Natural killer cell treated with Interleukin-12 subunit alpha and Interleukin-12 subunit beta and Interleukin-15 and Interleukin-18, amount 100 ng/mL, for 72 hours (primary cell): ENCODE results near the gene EGR1. TPM values are rescaled to one million over a fixed set of nuclear protein-coding genes. Genes with fewer than 3 reads are reported as not detected.

ENCODE experiments used
- ATAC-seq, 2 donors: fragments of 150-1000 bp; cut with Tn5 transposase in 1 of 2; sonication (Bioruptor Pico), chemical (Tn5 transposase) in 1 of 2; 2 replicates each; pipeline ENCODE4 v1.10.0; 2021
- DNase-seq: peaks from one replicate; pipeline ENCODE4 v3.0.0; 2022; ENCODE audit warnings: low spot score
- H3K27ac Mint-ChIP-seq, 2 donors: 1 replicate in 1 of 2; 2 replicates in 1 of 2; pipeline ENCODE4 v1.8.0; 2022; ENCODE audit warnings: mixed read lengths in 2 of 2, mild to moderate bottlenecking in 1 of 2, moderate library complexity in 1 of 2
- H3K27me3 Mint-ChIP-seq, 2 donors: 1 replicate in 1 of 2; 2 replicates in 1 of 2; pipeline ENCODE4 v1.8.0; 2022; ENCODE audit warnings: mixed read lengths in 2 of 2
- H3K36me3 Mint-ChIP-seq: one replicate; pipeline ENCODE4 v1.8.0; 2022; ENCODE audit warnings: mixed read lengths
- H3K4me1 Mint-ChIP-seq, 2 donors: 1 replicate in 1 of 2; 2 replicates in 1 of 2; pipeline ENCODE4 v1.8.0; 2022; ENCODE audit warnings: low read depth in 2 of 2, mixed read lengths in 2 of 2, mild to moderate bottlenecking in 1 of 2
- H3K4me3 Mint-ChIP-seq: one replicate; pipeline ENCODE4 v1.8.0; 2022; ENCODE audit warnings: mixed read lengths
- H3K9me3 Mint-ChIP-seq: 2 replicates; pipeline ENCODE4 v1.8.0; 2022; ENCODE audit warnings: mixed read lengths
- total RNA-seq, 2 donors: library from RNA; stranded (reverse); gene quantifications; one replicate each; pipeline ENCODE4 v1.2.3, GENCODE V29; 2022

The EGR1 gene
- total RNA-seq, 2 donors from 2014 or later = 8.5 to 11.2 TPM

DNA sequence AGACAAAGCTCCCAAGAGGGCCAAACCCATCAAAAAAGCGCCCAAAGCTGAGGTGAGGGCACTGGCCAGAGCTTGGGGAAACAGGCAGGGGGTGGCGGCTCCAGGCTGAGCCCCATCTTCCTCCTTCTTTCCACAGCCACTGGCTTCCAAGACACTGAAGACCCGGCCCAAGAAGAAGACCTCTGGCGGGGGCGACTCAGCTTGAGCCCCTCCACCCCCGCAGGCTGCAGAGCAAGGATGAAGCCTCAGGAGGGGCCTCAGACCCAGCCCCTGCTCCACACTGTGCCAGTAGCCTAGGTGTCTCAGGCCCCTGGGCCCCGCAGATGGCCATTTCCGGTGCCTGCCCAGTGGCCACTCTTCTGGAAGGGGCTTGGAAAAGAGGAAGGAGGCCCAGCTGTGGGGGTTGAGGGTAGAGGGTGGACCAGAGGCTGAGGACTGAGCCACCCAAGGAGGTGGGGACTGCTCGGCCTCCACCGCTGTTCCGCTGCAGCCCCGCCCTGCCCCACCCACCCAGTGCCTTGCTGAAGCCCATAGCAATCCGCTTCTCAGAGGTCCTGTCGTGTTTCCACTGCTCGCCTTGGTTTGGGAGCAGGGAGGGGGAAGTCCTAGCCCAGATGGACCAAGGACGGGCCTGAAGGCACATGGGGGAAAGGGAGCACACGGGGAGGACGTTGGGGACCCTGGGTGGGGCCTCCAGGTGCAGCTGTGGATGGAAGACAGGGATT, 19.6 kb upstream of the EGR1 start:
- no peaks in the 10 kb centered on the region for H3K36me3 Mint-ChIP-seq
- no peak overlapping the region for H3K4me3 Mint-ChIP-seq
- DNase-seq (peak; percentile 29), ATAC-seq (no peak)
- peaks cover 0 to 5% of the 10 kb centered on the region in 2 donors for H3K4me1 Mint-ChIP-seq
- no peaks in the 10 kb centered on the region for H3K9me3 Mint-ChIP-seq
- no peak overlapping the region for H3K27ac Mint-ChIP-seq
- no peaks in the 10 kb centered on the region for H3K27me3 Mint-ChIP-seq

DNA sequence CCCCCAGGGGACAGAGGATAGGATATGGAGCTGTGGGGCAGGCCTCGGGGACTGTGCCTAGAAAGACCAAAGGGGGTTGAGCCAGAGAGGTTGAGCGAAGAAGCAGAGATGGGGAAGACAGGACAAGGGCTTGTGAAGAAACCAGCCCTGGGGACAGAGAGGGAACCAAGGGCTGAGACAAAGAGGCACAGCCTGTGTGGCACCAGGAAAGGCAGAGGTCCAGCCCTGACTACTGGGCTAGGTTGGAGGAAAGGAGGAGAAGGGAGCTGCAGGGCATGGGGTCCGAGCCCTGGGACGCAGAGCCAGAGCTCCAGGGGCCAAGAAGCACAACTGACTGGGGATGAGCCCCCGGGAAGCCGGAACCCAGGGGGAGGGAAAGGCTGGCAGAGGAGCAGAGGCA, 17.2 kb upstream of the EGR1 start:
- ATAC-seq (no peak), DNase-seq (peak; percentile 49)
- no peaks in the 10 kb centered on the region for H3K9me3 Mint-ChIP-seq
- no peaks in the 10 kb centered on the region for H3K36me3 Mint-ChIP-seq
- H3K4me3 Mint-ChIP-seq = no peak overlapping the region
- no peak overlapping the region for H3K27ac Mint-ChIP-seq
- H3K4me1 Mint-ChIP-seq = peaks cover 0 to 5% of the 10 kb centered on the region in 2 donors
- peaks cover 0 to 3% of the 10 kb centered on the region in 2 donors for H3K27me3 Mint-ChIP-seq

DNA sequence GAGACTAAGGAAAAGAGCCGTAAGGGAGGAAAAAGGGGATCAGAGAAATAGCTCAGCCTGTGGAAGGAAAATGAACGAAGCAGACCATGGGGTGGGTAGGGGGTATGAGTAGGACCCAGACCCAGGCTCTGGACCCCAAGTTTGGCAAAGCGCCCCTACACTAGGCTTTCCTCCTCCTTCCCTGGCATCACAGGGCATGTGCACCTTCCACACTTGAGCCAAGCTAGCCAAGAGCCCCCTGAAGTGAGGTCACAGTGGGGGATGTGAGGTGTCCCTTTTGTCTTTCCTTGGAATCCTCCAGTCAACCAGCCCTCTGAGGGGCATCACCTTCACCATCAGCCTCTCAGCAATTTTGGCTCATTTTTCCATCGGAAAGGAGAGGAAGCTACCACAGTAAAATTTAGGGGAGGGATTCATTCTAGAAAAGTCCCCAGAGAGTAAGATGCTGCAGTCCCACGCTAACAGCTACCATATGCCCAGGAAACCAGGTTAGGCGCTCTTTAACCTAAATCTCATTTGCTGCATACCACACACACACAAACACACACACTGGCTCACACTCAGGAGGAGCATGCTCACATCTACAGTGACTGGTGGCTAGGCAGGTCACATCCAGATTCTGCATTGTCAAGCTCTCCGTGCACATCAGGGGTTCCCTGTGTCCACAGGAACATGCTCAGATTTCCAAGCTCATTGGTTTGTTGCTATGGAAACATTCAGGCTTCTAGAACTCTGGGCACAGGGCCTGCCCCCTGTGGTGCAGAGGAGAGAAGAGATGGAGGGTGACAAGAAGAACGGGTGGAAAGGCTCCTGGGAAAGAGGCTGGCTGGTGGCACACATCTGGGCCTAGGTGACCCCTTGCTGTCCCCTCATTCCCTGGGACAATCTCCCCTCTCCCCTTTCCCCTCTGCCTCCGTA, 16.5 kb upstream of the EGR1 start:
- Mint-ChIP-seq H3K9me3 (no peaks in the 10 kb centered on the region), H3K27ac (no peak overlapping the region), H3K36me3 (no peaks in the 10 kb centered on the region), H3K27me3 (peaks cover 0 to 3% of the 10 kb centered on the region in 2 donors), H3K4me3 (no peak overlapping the region), H3K4me1 (peaks cover 0 to 5% of the 10 kb centered on the region in 2 donors)
- peak; percentile 41 for DNase-seq
- no peak for ATAC-seq

DNA sequence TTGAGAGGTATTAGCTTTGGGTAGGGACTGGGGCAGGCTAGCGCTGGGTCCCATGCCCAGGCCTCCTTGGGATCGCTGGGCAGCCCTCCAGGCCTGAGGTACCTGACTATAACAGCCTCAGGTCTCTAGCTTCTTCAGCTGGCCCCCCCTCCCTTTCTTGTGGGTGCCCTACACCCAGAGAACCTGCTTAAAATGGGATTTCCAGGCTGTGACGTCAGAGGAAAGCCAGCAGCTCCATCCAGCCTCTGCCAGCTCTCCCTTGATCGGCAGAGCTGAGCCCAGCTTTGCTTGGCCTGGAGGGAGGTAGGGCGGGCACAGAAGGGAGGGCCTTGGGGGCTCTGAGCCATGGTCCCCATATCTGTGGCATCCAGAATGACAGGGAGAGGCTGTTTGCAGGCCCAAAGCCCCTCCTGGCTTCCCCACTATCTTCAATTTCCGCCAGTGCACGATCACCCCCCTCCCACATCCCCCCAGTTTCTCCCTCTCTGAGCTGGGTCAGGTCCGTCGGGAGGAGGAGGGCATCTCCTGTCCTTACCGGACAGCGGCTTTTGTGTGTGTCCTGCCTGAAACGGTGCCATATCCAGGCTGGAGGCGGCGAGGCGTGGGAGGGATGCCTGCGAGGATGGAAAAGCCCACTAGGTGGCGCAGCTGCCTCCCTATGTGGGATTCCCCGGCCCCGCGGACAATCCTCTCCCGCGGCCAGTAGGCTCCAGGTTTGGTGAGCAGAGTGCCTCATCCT, 15.6 kb upstream of the EGR1 start:
- ATAC-seq = peak; percentile 86 to 89
- Mint-ChIP-seq H3K27me3 (peaks cover 0 to 3% of the 10 kb centered on the region in 2 donors), H3K4me1 (peaks cover 0 to 5% of the 10 kb centered on the region in 2 donors), H3K9me3 (no peaks in the 10 kb centered on the region), H3K4me3 (peak overlapping the region; percentile 22), H3K36me3 (no peaks in the 10 kb centered on the region), H3K27ac (no peak overlapping the region)
- DNase-seq = peak; percentile 86

DNA sequence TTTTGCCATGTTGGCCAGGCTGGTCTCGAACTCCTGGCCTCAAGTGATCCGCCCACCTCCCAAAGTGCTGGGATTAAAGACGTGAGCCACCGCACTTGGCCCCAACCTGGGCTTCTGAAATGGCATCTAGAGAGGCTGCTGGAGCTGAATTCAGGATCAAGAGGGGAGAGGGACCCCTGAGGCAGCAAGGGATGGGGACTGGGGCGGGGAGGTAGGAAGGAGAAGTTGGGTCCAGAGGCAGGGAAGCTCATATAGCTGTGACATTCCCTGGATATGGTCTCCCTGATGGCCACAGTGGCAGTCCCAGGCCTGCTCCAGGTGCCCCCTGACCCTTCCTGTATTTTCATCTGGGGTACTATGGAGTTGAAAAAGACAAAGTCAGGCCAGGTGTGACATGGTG, 14.3 kb upstream of the EGR1 start:
- no peaks in the 10 kb centered on the region for H3K36me3 Mint-ChIP-seq
- DNase-seq (peak; percentile 10), ATAC-seq (no peak)
- H3K4me1 Mint-ChIP-seq = peaks cover 0 to 5% of the 10 kb centered on the region in 2 donors
- no peaks in the 10 kb centered on the region for H3K9me3 Mint-ChIP-seq
- H3K27me3 Mint-ChIP-seq = peaks cover 0 to 3% of the 10 kb centered on the region in 2 donors
- H3K4me3 Mint-ChIP-seq = no peak overlapping the region
- H3K27ac Mint-ChIP-seq = no peak overlapping the region

DNA sequence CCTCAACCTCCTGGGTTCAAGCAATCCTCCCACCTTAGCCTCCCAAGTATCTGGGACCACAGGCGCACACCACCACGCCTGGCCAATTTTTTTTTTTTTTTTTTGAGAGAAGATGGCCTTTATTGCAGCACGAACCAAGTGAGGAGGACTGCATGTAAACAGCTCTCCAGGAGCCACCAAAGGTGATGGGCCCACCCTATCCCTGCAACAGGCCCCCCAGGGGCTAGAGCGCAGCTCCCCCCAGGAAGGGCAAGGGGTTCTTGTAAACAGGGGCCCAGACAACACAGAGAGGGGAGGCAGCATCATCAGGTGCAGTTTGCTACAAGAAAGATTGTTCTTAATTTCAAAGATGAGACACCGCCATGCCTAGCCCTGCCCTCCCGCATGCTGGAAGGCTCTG, 12.6 kb upstream of the EGR1 start:
- ATAC-seq (no peak), DNase-seq (no peak)
- Mint-ChIP-seq H3K4me3 (no peak overlapping the region), H3K36me3 (no peaks in the 10 kb centered on the region), H3K4me1 (peaks cover 2 to 5% of the 10 kb centered on the region in 2 donors), H3K27ac (no peak overlapping the region), H3K27me3 (peaks cover 0 to 3% of the 10 kb centered on the region in 2 donors), H3K9me3 (no peaks in the 10 kb centered on the region)

DNA sequence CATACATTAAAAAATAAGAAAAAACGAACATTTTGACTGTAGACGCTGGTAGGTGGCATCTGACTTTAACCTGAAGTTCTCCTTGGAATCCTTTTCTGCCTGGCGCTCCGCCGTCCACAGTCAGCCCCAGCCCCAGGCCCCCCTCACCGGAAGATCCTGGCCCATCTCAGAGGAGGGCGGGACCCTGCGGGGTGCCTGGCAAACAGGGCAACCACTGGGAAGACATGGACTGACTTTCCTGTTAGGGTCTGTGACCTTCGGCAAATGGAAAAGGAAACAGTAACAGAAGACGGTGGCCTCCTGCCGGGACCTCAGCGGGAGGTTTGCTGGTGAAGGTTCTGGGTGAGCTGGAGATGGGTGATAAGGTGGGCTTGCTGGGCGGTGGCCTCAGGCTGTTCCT, 11.7 kb upstream of the EGR1 start:
- DNase-seq (no peak), ATAC-seq (no peak)
- no peak overlapping the region for H3K27ac Mint-ChIP-seq
- peaks cover 0 to 3% of the 10 kb centered on the region in 2 donors for H3K27me3 Mint-ChIP-seq
- H3K9me3 Mint-ChIP-seq = no peaks in the 10 kb centered on the region
- no peaks in the 10 kb centered on the region for H3K36me3 Mint-ChIP-seq
- H3K4me1 Mint-ChIP-seq = peaks cover 7 to 9% of the 10 kb centered on the region in 2 donors
- H3K4me3 Mint-ChIP-seq = no peak overlapping the region

DNA sequence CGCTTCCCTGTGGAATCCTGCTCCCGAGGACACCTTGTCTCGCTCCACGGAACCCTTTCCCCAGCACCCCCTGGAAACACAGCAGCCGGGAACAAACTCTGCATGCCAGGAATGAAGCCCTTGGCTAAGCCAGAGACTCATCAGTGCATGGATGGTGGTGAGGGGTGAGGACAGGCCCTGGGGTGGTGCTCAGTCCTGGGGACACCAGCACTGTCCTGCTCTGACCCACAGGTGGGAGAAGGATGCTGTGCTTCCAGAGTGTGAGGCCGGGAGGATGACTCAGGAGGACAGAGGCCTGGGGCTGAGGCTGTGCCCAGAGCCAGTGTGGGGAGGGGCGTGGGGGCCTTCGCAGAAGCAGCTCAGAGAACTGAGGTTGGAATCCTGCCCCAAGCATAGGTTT, 11.2 kb upstream of the EGR1 start:
- Mint-ChIP-seq H3K4me3 (no peak overlapping the region), H3K4me1 (peaks cover 12 to 13% of the 10 kb centered on the region in 2 donors), H3K27ac (no peak overlapping the region), H3K27me3 (peaks cover 0 to 3% of the 10 kb centered on the region in 2 donors), H3K36me3 (no peaks in the 10 kb centered on the region), H3K9me3 (no peaks in the 10 kb centered on the region)
- no peak for ATAC-seq
- DNase-seq = no peak

DNA sequence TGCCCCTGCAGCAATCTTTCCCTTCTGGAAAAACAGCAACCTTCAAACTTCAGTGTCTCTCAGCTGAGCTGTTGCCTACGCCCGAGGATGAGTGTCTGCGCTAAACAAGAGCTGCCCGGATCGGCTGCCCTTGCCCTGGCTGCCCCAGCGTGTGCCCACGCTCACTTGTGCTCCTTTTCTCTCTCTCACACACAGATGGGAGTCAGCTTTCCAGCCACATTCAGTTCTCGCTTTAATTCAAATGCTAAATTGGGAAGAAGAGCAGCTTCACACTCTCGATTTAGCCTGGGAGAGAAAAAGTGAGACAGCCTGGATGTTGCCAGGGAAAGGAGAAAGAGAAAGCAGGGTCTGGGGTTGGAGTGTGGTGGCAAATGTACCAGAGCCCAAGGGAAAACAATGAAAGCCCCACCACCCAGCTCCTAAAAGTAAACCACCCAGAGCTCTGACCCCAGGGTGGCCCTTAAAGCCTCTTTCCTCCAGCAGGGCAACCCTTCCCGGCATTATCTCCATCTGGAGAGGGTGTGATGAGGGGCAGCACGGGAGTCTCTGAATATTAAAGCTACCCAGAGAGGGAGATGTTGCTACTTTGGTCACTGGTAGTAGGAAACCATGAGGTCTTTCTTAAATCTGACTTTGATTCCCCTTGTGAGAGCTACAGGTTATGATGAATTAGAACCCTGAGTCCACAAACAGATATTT, 9.9 kb upstream of the EGR1 start:
- ATAC-seq (no peak), DNase-seq (no peak)
- Mint-ChIP-seq H3K36me3 (no peaks in the 10 kb centered on the region), H3K4me1 (peaks cover 14 to 21% of the 10 kb centered on the region in 2 donors), H3K27ac (peak overlapping the region in 1 of 2 donors; percentile 53), H3K9me3 (no peaks in the 10 kb centered on the region), H3K27me3 (peaks cover 0 to 3% of the 10 kb centered on the region in 2 donors), H3K4me3 (no peak overlapping the region)

DNA sequence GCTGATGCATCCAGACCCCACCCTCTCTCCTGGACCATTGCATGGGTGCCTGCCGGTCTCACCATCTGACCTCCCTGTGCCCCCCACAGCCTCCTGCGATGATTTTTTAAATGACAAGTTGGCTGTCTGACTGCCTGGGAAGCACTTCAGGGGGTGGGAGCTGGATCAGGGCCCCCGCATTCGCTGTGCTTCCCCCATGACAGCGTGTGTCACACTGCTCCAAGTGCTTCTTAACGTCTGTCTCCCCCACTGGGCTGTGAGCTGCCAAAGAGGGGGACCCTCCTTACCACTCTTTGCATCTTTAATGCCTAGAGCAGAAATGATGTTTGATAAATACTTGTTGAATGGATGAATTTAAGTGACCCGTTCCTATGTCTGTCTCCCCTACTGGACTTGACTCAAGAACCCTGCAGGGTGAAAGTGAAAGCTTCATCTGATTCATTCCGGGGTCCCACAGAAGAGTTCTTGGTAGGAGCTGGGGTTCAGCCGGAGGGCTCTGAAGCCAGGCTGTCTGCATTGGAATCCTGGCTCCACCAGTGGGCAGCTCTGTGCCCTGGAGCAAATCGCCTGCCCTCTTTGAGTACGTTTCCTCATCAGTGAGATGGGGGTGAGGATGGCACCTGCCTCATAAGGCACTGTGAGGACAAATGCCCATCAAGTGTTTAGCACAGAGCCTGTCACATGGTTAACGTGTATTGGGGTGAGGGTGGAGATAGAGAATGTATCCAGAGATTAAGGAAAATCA, 7.6 kb upstream of the EGR1 start:
- ATAC-seq (no peak), DNase-seq (no peak)
- Mint-ChIP-seq H3K9me3 (no peaks in the 10 kb centered on the region), H3K27me3 (no peaks in the 10 kb centered on the region), H3K4me3 (peak overlapping the region; percentile 29), H3K27ac (peak overlapping the region; percentile 80 to 87), H3K36me3 (no peaks in the 10 kb centered on the region), H3K4me1 (peaks cover 23 to 33% of the 10 kb centered on the region in 2 donors)

DNA sequence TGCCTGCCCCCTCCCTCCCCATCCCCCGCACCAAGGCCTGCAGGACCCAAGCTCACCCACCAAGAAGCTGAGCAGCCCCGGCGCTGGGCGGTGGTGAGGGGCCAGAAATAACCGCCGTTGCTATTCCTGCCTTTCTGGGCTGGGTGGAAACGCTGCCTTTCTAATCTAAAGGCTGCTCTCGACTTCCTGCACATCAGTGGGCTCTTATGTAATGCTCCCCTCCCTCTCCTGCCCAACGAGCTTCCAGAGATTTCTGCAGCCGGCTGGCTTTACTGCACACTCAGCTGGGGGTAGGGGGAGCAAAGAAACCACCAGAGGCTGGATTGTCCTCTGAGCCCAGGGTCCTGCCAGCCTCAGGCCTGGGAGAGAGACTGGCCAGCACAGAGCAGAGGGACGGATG, 6.9 kb upstream of the EGR1 start:
- Mint-ChIP-seq H3K9me3 (no peaks in the 10 kb centered on the region), H3K27ac (peak overlapping the region; percentile 87 to 90), H3K4me3 (peak overlapping the region; percentile 29), H3K27me3 (no peaks in the 10 kb centered on the region), H3K36me3 (no peaks in the 10 kb centered on the region), H3K4me1 (peaks cover 23 to 33% of the 10 kb centered on the region in 2 donors)
- ATAC-seq (no peak), DNase-seq (no peak)

DNA sequence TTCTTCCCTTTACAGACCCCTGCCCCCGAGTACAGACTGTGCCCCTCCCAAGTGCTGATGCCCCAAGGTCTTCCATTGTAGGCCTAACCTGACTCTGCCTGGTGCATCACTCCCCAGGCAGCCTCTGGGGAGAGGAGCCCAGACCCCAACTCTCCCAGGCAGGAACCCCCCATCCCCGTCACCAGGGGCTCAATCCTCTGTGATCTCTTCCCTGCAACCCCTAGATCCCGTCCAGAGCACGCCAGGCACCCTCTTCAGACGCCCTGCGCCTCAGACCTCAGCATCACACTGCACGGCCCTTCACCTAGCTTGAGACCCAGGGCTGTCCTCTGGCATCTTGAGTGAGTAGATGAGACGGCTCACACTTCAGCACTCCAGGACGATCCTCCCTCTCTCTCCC, 6.4 kb upstream of the EGR1 start:
- H3K27ac Mint-ChIP-seq = peak overlapping the region; percentile 87 to 90
- peak in 1 of 2 donors; percentile 0 for ATAC-seq

More for the DNA sequence above, 6.4 kb upstream of the EGR1 start:
- peaks cover 23 to 33% of the 10 kb centered on the region in 2 donors for H3K4me1 Mint-ChIP-seq
- peak overlapping the region; percentile 68 for H3K4me3 Mint-ChIP-seq
- H3K27me3 Mint-ChIP-seq = no peaks in the 10 kb centered on the region
- no peaks in the 10 kb centered on the region for H3K9me3 Mint-ChIP-seq
- H3K36me3 Mint-ChIP-seq = no peaks in the 10 kb centered on the region
- no peak for DNase-seq
